Kasumi-1 (cell line): ENCODE measurements around the gene LAMB4.

Experiments used
- DNase-seq, 2 experiments: peaks; one replicate each; lab custom pipeline; 2025; lab: John Stamatoyannopoulos, UW

LAMB4 gene

GRCh38 chr7:108014747-108015682 lies 115.1 kb downstream of the LAMB4 start:
- no peak for DNase-seq

DNA sequence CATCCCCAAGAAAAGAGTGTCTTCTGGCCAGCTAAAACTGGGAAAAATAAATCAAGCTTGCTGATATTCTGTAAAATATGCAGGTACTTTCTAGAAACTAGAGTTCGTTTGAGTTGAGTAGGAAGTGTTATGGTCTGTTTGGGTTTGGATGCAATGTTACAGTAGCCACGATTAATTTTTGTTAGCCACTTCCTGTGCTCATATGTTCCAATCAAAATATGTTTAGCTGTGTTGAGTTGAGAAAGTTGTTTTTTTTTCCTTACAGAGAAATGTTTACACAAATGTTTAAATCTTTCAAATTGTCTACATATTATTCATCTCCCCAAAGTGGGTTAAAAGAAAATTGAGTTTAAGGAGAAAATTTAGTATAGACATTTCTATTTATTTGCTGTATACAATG lies 115.9 kb downstream of the LAMB4 start:
- DNase-seq: no peak

DNA sequence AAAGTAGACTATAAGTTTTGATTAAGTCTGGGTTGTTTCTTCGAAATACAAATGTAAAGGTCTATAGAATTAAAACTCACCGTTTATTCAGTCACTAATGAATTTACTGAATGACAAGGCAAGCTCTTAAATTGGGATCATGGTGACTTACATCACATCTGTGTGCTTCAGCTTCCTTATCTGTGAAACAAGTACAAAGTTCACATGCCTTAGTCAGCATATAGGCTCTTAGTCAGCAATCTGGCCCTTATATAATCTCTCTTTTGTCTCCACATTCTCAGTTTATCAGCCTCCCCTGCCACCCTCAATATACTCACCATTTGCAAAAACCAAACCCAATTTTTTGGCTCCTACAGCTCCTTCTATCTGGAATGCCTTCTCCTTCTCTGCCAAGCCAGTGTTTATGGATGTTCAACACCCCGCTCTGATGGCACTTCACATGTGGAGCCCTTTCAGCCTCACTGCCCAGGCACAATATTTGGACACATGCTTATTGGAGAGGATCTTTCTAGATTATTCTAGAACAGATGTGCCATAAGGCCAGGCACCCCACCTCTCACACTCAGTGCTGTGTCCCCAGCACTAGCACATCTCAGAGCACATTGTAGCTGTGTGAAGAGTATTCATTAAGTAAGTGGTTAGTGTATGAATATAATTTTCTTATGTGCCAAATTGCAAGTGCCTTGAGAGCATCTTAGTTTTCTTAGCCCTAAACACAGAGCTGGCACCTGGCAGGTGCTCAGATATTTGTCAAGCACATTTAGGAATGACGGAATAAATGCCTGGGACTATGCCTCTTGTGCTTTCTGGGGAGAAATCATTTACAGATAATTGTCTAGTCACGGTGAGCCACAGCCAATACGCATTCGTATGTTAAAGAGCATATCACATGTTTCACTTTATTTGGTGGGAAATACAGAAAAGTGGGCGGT lies 117.4 kb downstream of the LAMB4 start:
- DNase-seq: no peak

GRCh38 chr7:108010377-108010776 lies 119.8 kb downstream of the LAMB4 start:
- no peak for DNase-seq

- DNase-seq: no peak
These were observed 120.3 kb downstream of the LAMB4 start for GRCh38 chr7:108009873-108010272.

DNA sequence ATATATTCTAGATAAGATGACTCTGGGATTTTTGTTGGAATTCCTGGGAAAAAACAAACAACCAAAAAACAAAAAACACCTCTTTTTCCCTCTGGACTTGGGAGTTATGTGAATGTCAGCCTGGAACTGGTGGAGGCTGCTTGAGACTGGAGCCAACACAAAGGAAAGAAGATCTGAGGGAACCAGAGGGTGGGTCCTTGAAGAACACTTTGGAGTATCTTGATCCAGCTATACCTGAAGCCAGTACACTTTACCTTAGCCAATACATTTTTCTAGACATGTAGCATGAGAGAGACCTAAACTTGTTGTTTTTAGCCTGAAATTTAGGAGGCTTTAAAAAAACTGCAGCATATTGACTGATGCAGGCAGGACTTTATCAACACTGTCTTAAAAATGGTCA lies 121.3 kb downstream of the LAMB4 start:
- DNase-seq: no peak

DNA sequence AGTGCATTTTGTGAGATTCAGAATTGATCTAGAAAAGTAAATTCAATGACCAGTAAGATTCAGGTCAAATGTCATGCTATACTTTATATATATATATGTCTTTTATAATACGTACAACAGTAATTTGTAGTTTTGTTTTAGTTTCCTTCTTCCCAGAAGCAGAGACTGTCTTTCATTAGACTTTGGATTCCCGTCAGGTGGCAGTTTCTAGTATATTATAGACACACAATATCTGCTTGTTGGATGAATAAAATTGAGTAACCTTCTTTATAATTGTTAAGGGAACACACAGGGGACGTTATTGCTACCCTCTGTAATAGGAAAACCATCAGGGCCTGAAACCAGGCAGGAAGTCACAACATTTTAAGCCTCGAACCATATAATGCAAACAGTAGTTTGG lies 121.9 kb downstream of the LAMB4 start:
- DNase-seq: no peak

DNA sequence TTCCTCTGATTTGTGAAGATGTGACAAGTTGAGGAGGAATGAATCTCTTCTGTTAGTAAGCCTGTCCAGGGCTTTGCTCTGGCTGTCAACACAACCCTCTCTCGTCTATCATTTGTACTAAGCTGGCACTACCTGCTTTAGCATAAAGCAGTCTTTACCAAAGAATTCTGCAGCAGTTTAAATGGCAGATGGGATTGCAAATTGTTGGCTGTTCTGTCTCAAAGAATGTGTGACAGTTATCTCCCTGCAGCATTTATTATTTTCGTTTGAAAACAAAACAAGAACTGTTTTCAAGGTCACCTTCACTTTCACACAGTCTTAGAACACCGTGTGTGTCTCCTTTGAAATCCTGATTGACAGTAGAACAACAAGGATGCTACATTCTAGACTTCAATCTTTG lies 122.4 kb downstream of the LAMB4 start:
- DNase-seq: no peak

DNA sequence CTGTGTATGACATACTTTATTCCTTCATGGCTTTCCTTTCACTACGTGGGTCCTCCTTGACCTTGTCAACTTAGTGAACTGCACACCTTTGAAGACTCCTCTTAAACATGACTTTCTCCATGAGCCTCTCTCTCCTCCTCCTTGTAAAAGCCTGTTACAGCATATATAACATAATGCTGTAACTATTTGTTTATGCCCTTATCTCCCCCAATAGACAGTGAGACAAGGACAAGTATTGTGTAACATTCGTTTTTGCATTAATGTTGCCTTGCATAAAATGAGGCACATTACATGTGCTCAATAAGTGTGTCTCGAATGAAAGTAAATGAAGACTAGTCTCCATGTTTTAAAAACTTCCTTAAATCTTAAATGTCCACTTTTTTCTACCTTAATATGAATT lies 122.9 kb downstream of the LAMB4 start:
- DNase-seq: no peak

DNA sequence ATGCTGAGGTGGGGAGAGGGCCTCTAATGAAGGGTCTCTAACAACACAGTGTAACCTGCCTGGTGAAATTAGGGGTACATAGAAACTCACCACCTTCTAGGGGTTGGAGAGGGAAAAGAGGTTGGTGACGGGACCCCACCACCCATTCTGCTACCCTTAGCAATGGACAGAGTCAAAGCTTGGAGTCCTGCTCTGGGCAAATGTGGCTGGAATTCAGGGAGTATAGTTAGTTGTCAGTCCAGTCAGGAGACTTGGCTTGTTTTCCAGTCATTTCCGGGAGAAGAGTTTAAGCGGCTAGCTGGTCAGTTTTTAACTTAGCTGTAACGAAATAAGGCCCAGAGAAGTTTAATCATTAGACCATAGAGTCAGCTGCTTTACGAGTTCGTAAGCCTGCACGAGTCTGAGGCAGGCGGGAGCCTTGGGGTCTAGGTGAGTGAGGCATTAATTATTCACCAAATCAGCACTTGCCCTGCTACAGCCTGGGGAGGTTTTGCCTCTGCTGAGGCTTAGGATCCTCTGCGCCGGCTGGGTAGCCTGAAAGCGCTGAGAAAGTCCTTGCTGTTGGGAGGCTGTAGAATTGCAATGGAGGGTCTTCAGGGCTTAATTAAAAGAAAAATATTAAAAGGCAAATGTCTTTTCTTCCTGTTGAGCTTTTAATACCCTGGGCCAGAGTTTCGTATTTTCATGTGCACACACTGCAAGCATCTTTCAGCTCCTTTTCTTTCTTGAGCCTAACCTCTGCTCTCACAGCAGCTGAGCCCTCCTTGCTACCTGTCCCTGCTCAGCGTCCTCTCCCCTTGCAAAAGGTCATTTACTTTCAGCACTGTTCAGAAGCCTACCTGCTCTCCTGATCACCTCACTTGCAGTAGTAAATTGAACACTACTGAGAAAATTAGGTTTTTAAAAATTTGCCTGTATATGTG lies 125.7 kb downstream of the LAMB4 start:
- DNase-seq: no peak

DNA sequence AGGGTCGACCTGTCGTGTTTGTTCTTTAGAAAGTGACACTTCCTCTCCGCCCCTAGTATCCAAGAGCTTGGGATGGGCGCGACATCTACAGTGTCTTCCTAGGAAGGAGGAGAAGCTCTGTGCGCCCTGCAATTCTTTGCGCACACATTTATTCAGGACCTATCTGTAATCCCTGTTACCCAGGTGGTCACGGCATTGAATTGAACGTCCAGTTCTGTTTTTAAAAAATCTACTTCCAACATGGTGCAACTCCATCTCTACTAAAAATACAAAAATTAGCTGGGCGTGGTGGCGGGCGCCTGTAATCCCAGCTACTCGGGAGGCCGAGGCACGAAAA lies 126.6 kb downstream of the LAMB4 start:
- DNase-seq: no peak

DNA sequence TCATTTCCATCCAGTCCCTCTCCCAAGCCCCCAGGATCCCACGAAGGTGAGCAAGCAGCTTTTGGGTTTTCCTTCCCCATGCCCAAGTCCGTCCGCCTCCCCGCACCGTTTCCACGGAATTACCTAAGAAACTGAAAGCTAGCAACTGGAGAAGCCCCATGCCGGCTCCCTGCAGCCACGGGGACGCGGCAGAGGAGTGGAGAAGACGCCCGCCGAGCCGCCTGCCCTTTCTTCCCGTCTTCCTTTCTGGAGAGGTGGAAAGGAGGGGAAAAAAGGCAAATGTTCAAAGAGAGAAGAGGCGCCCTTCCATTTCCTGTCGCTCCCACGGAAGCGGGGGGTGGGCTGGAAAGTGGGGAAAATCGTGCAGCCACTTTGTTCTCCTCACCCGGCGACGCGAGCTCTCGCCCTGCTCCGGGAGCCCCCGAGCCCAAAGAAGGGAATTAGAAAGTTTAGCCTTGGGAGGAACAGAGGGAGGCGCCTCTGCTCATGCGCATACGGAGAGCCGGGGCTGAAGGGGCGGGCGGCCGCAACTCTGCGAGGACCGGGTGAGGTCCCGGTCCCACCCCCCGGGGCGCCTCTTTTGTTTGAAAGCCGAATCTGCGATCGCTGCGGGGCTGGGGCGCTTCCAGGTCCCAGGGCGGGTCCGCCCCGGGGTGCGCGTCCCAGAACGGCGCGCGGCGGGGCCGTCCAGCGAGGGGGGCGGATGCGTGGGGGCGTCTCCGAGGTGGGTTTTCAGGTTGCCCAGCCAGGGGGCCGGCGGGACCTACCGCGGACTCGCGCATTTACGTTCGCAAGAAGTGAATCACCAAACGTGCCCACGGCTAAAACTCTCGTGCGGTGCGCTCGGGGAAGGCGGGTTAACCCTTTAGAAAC lies 127.2 kb downstream of the LAMB4 start, which contains the start of gene LAMB1:
TSS of gene LAMB1 (minus strand) at position 436 of the 873 bp plus-strand sequence. CDS start at position 160, 276 bp downstream.
- peak; percentile 67 to 74 for DNase-seq

GRCh38 chr7:108001764-108002725 lies 128.1 kb downstream of the LAMB4 start:
- DNase-seq: no peak

DNA sequence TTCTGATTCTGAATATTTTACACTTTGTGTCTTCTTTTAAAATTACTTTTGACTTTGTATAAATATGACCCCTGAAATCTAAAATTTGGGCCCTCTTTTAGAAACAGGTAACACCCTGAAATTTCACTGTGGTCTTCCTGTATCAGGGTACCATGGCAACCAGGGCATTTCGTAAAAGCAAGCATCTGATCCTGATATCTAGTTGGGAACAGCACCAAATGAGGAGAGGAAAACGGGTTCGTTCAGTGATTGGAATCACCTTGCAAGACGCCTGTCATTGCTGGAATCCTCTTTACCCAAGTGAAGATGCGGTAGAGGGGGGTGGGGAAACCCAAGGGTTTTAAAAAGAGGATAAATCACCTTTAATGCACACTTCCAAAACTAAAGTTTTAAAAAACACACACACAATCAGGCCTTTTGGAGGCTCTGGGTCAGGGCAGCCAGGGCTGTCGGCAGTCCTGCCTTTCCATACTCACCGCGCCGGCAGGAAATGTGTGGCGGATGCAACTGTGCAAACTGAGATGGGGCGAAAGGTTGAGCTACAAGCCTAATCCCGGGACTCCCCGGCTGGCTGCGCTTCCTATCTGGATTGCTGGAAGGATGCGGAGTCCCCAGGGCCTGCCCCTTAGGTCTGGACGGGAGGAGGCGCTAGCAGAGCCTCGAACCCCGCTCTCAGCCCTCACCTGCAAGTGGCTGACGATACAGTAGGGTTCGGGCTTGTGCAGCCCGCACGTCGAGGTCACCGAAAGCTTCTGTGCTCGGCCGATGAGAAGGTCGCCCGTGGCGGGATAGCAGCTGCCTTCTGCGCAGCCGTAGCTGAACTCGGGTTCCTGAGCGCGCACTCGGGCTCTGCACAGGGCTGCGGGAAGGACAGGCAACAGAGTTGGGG lies 129.0 kb downstream of the LAMB4 start:
- DNase-seq: no peak

DNA sequence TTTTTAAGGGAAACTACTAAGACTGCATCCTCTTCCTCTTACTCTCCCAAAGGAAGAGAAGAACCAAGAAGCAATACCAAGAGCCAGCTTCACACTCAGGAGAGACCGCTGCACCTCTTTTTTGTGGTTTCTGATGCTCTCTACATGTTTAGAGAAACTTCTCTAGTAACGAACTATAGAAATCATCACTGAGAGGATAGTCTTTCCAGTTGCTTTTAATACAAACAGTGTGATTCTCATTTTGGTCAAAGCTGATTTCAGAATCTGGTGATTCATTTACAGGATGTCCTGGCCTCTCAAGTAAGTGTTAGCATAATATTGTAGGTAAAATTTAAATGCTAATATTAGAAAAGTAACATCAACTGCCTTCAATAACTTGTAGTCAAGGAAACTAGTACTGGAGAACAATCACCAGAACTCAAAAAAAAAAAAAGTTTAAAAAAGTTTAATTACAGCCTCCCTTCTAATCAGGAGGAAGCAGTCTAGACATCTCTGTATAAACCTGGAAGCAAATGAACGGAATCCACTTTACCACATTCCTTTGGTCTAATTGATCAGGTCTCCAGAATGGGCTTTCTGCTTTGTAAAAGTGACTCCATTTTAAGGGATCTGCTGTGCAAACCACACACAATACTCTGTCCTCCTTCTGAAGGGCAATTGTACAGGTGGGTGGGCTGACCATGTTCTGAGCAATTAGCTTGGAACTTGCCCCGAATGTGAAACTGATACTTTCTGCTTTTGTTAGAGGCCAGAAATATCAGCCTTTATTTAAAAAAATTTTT lies 130.2 kb downstream of the LAMB4 start:
- DNase-seq: no peak

DNA sequence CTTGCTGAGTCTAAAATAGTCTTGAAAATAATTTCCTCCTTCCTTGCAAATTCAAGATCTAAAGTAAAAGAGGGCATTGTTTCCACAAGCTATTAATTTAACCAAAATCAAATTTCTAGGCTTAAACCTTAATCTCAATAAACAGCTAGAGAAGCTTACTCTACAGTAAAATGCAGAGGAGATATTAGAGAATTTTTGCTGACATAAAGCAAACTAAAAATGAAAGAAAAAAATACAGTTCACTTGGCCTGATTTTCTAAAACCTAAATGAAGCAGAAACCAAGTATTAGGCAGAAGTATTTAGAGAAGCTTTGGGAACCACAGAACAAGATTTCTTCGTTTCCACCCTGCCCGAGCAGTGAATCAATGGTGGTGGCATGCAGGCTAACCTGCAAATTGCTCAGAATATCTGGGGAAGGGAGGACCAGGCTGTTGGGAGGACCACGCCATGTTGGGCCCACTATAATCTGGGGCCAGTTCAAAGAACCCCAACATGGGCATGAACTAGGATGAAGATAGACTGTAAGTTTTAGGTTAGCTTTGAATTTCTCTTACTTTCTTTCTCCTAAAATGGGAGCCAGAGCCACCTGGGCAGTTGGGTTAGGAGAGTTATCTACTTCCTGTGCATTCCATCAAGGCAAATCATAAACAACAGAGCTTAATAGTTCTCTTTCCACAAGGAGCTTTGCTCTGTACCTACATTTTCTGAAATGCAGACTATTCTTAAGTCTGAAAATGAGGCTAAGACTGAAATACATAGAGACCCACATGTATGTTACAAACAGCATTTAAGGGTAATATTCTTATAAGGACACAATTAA lies 131.3 kb downstream of the LAMB4 start:
- DNase-seq: no peak

GRCh38 chr7:107998150-107998549 lies 132.0 kb downstream of the LAMB4 start:
- no peak for DNase-seq
